WERI-Rb-1 (cell line): ENCODE measurements around the gene ADORA2B.

ENCODE experiments used
- DNase-seq: peaks from one replicate; pipeline ENCODE4 v3.0.0-alpha.2; 2020
- H3K27ac ChIP-seq: fragments of 250-450 bp; sonication (Bioruptor Pico); 2 replicates; pipeline ENCODE4 v1.5.1; 2020; ENCODE audit warnings: mild to moderate bottlenecking, moderate library complexity
- H3K27me3 ChIP-seq: fragments of 250-450 bp; sonication (Bioruptor Pico); 2 replicates; pipeline ENCODE4 v1.5.1; 2021; ENCODE audit warnings: mild to moderate bottlenecking, low read depth, moderate library complexity; ENCODE audit not compliant: insufficient read depth, severe bottlenecking
- H3K36me3 ChIP-seq: fragments of 250-450 bp; sonication (Bioruptor Pico); 2 replicates; pipeline ENCODE4 v1.5.1; 2020; ENCODE audit warnings: mild to moderate bottlenecking, moderate library complexity
- H3K4me3 ChIP-seq: 2 replicates; pipeline ENCODE4 v1.5.1; 2011; ENCODE audit warnings: low read depth, mild to moderate bottlenecking, control low read depth, low read length
- H3K9me3 ChIP-seq: fragments of 250-450 bp; sonication (Bioruptor Pico); 2 replicates; pipeline ENCODE4 v1.5.1; 2021; ENCODE audit warnings: mild to moderate bottlenecking, moderate library complexity; ENCODE audit not compliant: severe bottlenecking
- CTCF ChIP-seq: IDR thresholded peaks from 2 replicates; pipeline ENCODE4 v1.5.1; 2011; ENCODE audit warnings: low read depth, mild to moderate bottlenecking, control low read depth, inconsistent platforms, low read length

ADORA2B gene

GRCh38 chr17:16002708-16003260 lies 57.9 kb downstream of the ADORA2B start:
- no peak for TF ChIP-seq CTCF
- H3K4me3 ChIP-seq = no peak overlapping the region
- no peaks in the 10 kb centered on the region for H3K27me3 ChIP-seq
- H3K9me3 ChIP-seq = no peaks in the 10 kb centered on the region
- no peak for DNase-seq
- H3K27ac ChIP-seq = no peak overlapping the region
- peaks cover 71% of the 10 kb centered on the region for H3K36me3 ChIP-seq

GRCh38 chr17:16003841-16004240 lies 58.9 kb downstream of the ADORA2B start:
- no peaks in the 10 kb centered on the region for H3K9me3 ChIP-seq
- no peak for DNase-seq
- no peak for TF ChIP-seq CTCF
- no peak overlapping the region for H3K4me3 ChIP-seq
- H3K27ac ChIP-seq = no peak overlapping the region
- H3K36me3 ChIP-seq = peaks cover 81% of the 10 kb centered on the region
- H3K27me3 ChIP-seq = no peaks in the 10 kb centered on the region

GRCh38 chr17:16005636-16006035 lies 60.7 kb downstream of the ADORA2B start:
- Histone ChIP-seq H3K36me3 (peaks cover 93% of the 10 kb centered on the region), H3K9me3 (no peaks in the 10 kb centered on the region), H3K4me3 (no peak overlapping the region), H3K27me3 (no peaks in the 10 kb centered on the region), H3K27ac (no peak overlapping the region)
- DNase-seq = no peak
- TF ChIP-seq CTCF = no peak

- Histone ChIP-seq H3K27me3 (no peaks in the 10 kb centered on the region), H3K27ac (no peak overlapping the region), H3K36me3 (peaks cover 90% of the 10 kb centered on the region), H3K9me3 (no peaks in the 10 kb centered on the region), H3K4me3 (no peak overlapping the region)
- DNase-seq = no peak
- no peak for TF ChIP-seq CTCF
These were observed 62.5 kb downstream of the ADORA2B start for GRCh38 chr17:16007439-16007838.

- no peaks in the 10 kb centered on the region for H3K27me3 ChIP-seq
- no peak overlapping the region for H3K4me3 ChIP-seq
- peaks cover 72% of the 10 kb centered on the region for H3K36me3 ChIP-seq
- peak; percentile 58 for TF ChIP-seq CTCF
- H3K9me3 ChIP-seq = no peaks in the 10 kb centered on the region
- no peak overlapping the region for H3K27ac ChIP-seq
- no peak for DNase-seq
These were observed 69.0 kb downstream of the ADORA2B start for GRCh38 chr17:16013943-16014407.

- peaks cover 70% of the 10 kb centered on the region for H3K36me3 ChIP-seq
These were observed 74.4 kb downstream of the ADORA2B start for GRCh38 chr17:16019347-16019746.

More at GRCh38 chr17:16019347-16019746, 74.4 kb downstream of the ADORA2B start:
- no peak for DNase-seq
- Histone ChIP-seq H3K9me3 (no peaks in the 10 kb centered on the region), H3K4me3 (no peak overlapping the region), H3K27me3 (no peaks in the 10 kb centered on the region), H3K27ac (no peak overlapping the region)
- TF ChIP-seq CTCF = no peak
